Measurements from ENCODE around the gene BAIAP2L2.

BAIAP2L2 gene

GRCh38 chr22:38132794-38133193, 22.3 kb upstream of the BAIAP2L2 start:
- Histone ChIP-seq H3K27me3 (replicated peaks; ENCODE audit: control insufficient read depth, insufficient read depth, low read length) (no peaks in the 10 kb centered on the region), H3K36me3 (ENCODE audit: control insufficient read depth, insufficient read depth, low read length) (peaks cover 5% of the 10 kb centered on the region), H3K4me3 (replicated peaks; ENCODE audit: low read depth, low read length) (no peak overlapping the region)
- TF ChIP-seq, protein P1, sequence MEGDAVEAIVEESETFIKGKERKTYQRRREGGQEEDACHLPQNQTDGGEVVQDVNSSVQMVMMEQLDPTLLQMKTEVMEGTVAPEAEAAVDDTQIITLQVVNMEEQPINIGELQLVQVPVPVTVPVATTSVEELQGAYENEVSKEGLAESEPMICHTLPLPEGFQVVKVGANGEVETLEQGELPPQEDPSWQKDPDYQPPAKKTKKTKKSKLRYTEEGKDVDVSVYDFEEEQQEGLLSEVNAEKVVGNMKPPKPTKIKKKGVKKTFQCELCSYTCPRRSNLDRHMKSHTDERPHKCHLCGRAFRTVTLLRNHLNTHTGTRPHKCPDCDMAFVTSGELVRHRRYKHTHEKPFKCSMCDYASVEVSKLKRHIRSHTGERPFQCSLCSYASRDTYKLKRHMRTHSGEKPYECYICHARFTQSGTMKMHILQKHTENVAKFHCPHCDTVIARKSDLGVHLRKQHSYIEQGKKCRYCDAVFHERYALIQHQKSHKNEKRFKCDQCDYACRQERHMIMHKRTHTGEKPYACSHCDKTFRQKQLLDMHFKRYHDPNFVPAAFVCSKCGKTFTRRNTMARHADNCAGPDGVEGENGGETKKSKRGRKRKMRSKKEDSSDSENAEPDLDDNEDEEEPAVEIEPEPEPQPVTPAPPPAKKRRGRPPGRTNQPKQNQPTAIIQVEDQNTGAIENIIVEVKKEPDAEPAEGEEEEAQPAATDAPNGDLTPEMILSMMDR (IDR thresholded peaks at IDR 0.05; ENCODE audit: insufficient read depth, low read length, poor library complexity, severe bottlenecking), result no peak
- DNase-seq (ENCODE audit: extremely low read depth, insufficient read length), result no peak

DNA sequence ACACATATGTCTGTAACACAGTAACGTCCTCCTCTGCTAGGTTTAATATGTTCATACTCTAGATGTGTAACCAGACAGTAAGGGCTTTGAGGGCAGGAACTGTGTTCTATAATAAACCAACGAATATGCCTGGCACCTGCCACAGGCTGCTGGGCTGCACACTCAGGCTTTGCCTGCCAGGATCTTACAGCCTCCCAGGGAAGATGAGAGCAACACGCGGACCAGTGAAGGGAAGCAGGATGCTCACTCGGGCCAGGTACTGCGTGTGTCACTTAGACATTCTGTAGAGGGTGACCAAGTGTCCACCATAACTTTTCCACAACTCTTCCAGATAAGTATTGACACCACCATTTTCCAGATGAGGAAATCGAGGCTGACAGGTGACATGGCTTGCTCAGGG, 21.7 kb upstream of the BAIAP2L2 start:
- no peak overlapping the region for H3K4me3 ChIP-seq (replicated peaks; ENCODE audit: low read depth, low read length)
- TF ChIP-seq, protein P1 (IDR thresholded peaks at IDR 0.05; ENCODE audit: insufficient read depth, low read length, poor library complexity, severe bottlenecking), result no peak
- no peak for DNase-seq (ENCODE audit: extremely low read depth, insufficient read length)
- H3K27me3 ChIP-seq (replicated peaks; ENCODE audit: control insufficient read depth, insufficient read depth, low read length), result no peaks in the 10 kb centered on the region
- H3K36me3 ChIP-seq (ENCODE audit: control insufficient read depth, insufficient read depth, low read length), result peaks cover 5% of the 10 kb centered on the region

DNA sequence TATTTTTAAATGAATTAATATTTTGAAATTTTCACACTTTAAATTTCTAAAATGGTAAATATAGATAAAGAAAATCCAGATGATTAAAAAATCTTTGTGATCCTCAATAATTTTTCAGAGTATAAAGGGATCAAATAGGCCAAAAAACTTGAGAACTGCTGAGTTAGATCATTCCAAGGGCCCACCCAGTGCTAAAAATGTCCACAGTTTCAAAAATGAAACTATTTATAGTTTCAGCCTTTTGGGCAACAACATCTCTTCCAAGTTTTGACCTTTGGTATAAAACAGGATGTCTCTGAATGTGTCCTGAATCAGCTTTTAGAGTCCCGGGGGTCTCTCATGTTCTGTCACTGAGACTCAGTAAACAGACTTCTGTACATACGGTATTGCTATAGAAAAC, 20.9 kb upstream of the BAIAP2L2 start:
- TF ChIP-seq, protein P1 (IDR thresholded peaks at IDR 0.05; ENCODE audit: insufficient read depth, low read length, poor library complexity, severe bottlenecking), result no peak
- H3K36me3 ChIP-seq (ENCODE audit: control insufficient read depth, insufficient read depth, low read length), result peaks cover 5% of the 10 kb centered on the region
- no peaks in the 10 kb centered on the region for H3K27me3 ChIP-seq (replicated peaks; ENCODE audit: control insufficient read depth, insufficient read depth, low read length)
- no peak overlapping the region for H3K4me3 ChIP-seq (replicated peaks; ENCODE audit: low read depth, low read length)
- DNase-seq (ENCODE audit: extremely low read depth, insufficient read length), result no peak

DNA sequence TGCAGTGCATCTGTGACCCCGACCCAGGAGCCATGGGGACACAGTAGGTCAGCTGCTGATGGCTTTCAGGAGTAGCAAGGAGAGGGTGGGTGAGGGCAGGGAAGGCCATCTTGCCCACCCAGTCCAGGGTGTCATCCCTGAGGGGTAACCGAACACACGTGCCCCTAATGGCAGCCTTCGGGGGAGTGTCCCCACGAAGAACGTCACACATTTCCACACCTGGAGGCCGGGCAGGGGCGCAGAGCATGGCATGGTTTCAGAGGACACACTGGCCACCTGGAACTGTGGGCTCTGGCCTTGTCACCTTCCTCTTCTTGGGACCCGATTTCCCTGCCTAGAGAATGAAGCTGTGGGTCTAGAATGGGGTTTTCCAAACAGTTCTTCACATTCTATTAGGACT, 19.4 kb upstream of the BAIAP2L2 start:
- no peak for DNase-seq (ENCODE audit: extremely low read depth, insufficient read length)
- TF ChIP-seq, protein P1 (IDR thresholded peaks at IDR 0.05; ENCODE audit: insufficient read depth, low read length, poor library complexity, severe bottlenecking), result no peak
- Histone ChIP-seq H3K4me3 (replicated peaks; ENCODE audit: low read depth, low read length) (no peak overlapping the region), H3K36me3 (ENCODE audit: control insufficient read depth, insufficient read depth, low read length) (peaks cover 6% of the 10 kb centered on the region), H3K27me3 (replicated peaks; ENCODE audit: control insufficient read depth, insufficient read depth, low read length) (no peaks in the 10 kb centered on the region)

DNA sequence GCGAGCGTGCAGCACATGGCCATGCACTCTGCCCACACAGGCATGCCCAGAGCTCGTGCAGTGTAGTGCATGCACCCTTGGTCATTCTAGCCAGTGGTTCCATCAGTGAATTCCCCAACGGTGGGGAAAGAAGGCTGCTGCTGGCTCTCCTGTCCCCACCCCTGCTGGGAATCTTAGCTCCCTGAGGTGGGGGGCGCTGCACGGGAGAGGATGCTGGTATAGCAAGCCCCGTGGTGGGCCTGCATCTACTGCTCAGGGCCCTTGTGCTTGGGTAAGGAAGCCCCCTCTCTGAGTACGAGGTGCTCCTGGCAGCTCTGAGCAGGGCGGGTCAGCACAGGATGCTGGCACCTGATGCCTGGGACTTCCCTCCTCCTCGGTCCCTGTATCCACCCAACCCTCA, 18.5 kb upstream of the BAIAP2L2 start:
- peaks cover 6% of the 10 kb centered on the region for H3K36me3 ChIP-seq (ENCODE audit: control insufficient read depth, insufficient read depth, low read length)
- TF ChIP-seq, protein P1 (IDR thresholded peaks at IDR 0.05; ENCODE audit: insufficient read depth, low read length, poor library complexity, severe bottlenecking), result no peak
- DNase-seq (ENCODE audit: extremely low read depth, insufficient read length), result no peak

GRCh38 chr22:38127869-38128268, 17.4 kb upstream of the BAIAP2L2 start:
- peaks cover 4% of the 10 kb centered on the region for H3K36me3 ChIP-seq (ENCODE audit: control insufficient read depth, insufficient read depth, low read length)
- no peaks in the 10 kb centered on the region for H3K27me3 ChIP-seq (replicated peaks; ENCODE audit: control insufficient read depth, insufficient read depth, low read length)
- TF ChIP-seq, protein P1 (IDR thresholded peaks at IDR 0.05; ENCODE audit: insufficient read depth, low read length, poor library complexity, severe bottlenecking), result no peak
- no peak for DNase-seq (ENCODE audit: extremely low read depth, insufficient read length)
- no peak overlapping the region for H3K4me3 ChIP-seq (replicated peaks; ENCODE audit: low read depth, low read length)

More for the DNA sequence above, 18.5 kb upstream of the BAIAP2L2 start:
- Histone ChIP-seq H3K27me3 (replicated peaks; ENCODE audit: control insufficient read depth, insufficient read depth, low read length) (no peaks in the 10 kb centered on the region), H3K4me3 (replicated peaks; ENCODE audit: low read depth, low read length) (no peak overlapping the region)
